ENCODE measurements around the gene BHLHA15. TPM values are rescaled to one million over a fixed set of nuclear protein-coding genes. Genes with fewer than 3 reads are reported as not detected.

The BHLHA15 gene
- total and polyA plus RNA-seq, 2 donors (not counting 1 experiment from before 2014, with no cell fraction given): 0.33 TPM; not detected in 1

- H3K4me2 ChIP-seq (ENCODE audit: extremely low read depth, insufficient read depth, low read length): no peak overlapping the region
- H4K20me1 ChIP-seq (ENCODE audit: control insufficient read depth, extremely low read depth, insufficient read depth, low read length): no peaks in the 10 kb centered on the region
- no peaks in the 10 kb centered on the region for H3K27me3 ChIP-seq (ENCODE audit: control insufficient read depth, insufficient read depth, low read length)
- H3K9ac ChIP-seq (ENCODE audit: insufficient read depth, low read length): no peak overlapping the region
- peak in 1 of 2 donors; percentile 15 for DNase-seq (ENCODE audit: low read depth in 2 of 2)
- H3K4me1 ChIP-seq (ENCODE audit: control insufficient read depth, extremely low read depth, insufficient read depth, low read length): no peaks in the 10 kb centered on the region
- H3K27ac ChIP-seq (ENCODE audit: insufficient read depth, low read length): no peak overlapping the region
- H3K36me3 ChIP-seq (ENCODE audit: control insufficient read depth, insufficient read depth, low read length): no peaks in the 10 kb centered on the region
- H3K4me3 ChIP-seq (replicated peaks in 1 of 4; ENCODE audit: control extremely low read depth in 1 of 4, insufficient read depth in 1 of 4, low read depth in 3 of 4, low read length in 4 of 4): no peak overlapping the region
- H3K79me2 ChIP-seq (ENCODE audit: control insufficient read depth, insufficient read depth, low read length): no peaks in the 10 kb centered on the region
- no peak overlapping the region for H2AFZ ChIP-seq (ENCODE audit: low read length)
- no peak for TF ChIP-seq CTCF (conservative IDR thresholded peaks at IDR 0.05 in 1 of 2, IDR thresholded peaks at IDR 0.05 in 1 of 2; ENCODE audit: low read depth in 1 of 2, low read length in 2 of 2)
- TF ChIP-seq EZH2 (IDR thresholded peaks at IDR 0.05; ENCODE audit: low read length, missing control alignments): no peak
- H3K9me3 ChIP-seq (ENCODE audit: control insufficient read depth, insufficient read depth, low read depth, low read length): no peaks in the 10 kb centered on the region
Measured at GRCh38 chr7:98199131-98199530, 12.1 kb upstream of the BHLHA15 start.

- Histone ChIP-seq H4K20me1 (ENCODE audit: control insufficient read depth, extremely low read depth, insufficient read depth, low read length) (no peaks in the 10 kb centered on the region), H2AFZ (ENCODE audit: low read length) (no peak overlapping the region), H3K4me3 (replicated peaks in 1 of 4; ENCODE audit: control extremely low read depth in 1 of 4, insufficient read depth in 1 of 4, low read depth in 3 of 4, low read length in 4 of 4) (no peak overlapping the region), H3K9me3 (ENCODE audit: control insufficient read depth, insufficient read depth, low read depth, low read length) (no peaks in the 10 kb centered on the region), H3K27ac (ENCODE audit: insufficient read depth, low read length) (no peak overlapping the region), H3K4me2 (ENCODE audit: extremely low read depth, insufficient read depth, low read length) (no peak overlapping the region), H3K36me3 (ENCODE audit: control insufficient read depth, insufficient read depth, low read length) (no peaks in the 10 kb centered on the region), H3K79me2 (ENCODE audit: control insufficient read depth, insufficient read depth, low read length) (no peaks in the 10 kb centered on the region), H3K4me1 (ENCODE audit: control insufficient read depth, extremely low read depth, insufficient read depth, low read length) (no peaks in the 10 kb centered on the region), H3K27me3 (ENCODE audit: control insufficient read depth, insufficient read depth, low read length) (no peaks in the 10 kb centered on the region), H3K9ac (ENCODE audit: insufficient read depth, low read length) (no peak overlapping the region)
- no peak for DNase-seq (ENCODE audit: low read depth in 2 of 2)
- TF ChIP-seq EZH2 (IDR thresholded peaks at IDR 0.05; ENCODE audit: low read length, missing control alignments): no peak
- TF ChIP-seq CTCF (conservative IDR thresholded peaks at IDR 0.05 in 1 of 2, IDR thresholded peaks at IDR 0.05 in 1 of 2; ENCODE audit: low read depth in 1 of 2, low read length in 2 of 2): no peak
Measured at GRCh38 chr7:98200364-98200763, 10.9 kb upstream of the BHLHA15 start.

GRCh38 chr7:98202367-98203195, 8.7 kb upstream of the BHLHA15 start:
- Histone ChIP-seq H3K9me3 (ENCODE audit: control insufficient read depth, insufficient read depth, low read depth, low read length) (no peaks in the 10 kb centered on the region), H3K27me3 (ENCODE audit: control insufficient read depth, insufficient read depth, low read length) (no peaks in the 10 kb centered on the region), H3K27ac (ENCODE audit: insufficient read depth, low read length) (no peak overlapping the region), H3K79me2 (ENCODE audit: control insufficient read depth, insufficient read depth, low read length) (no peaks in the 10 kb centered on the region), H2AFZ (ENCODE audit: low read length) (no peak overlapping the region), H3K36me3 (ENCODE audit: control insufficient read depth, insufficient read depth, low read length) (peaks cover 1% of the 10 kb centered on the region), H3K9ac (ENCODE audit: insufficient read depth, low read length) (no peak overlapping the region), H3K4me2 (ENCODE audit: extremely low read depth, insufficient read depth, low read length) (no peak overlapping the region), H4K20me1 (ENCODE audit: control insufficient read depth, extremely low read depth, insufficient read depth, low read length) (no peaks in the 10 kb centered on the region), H3K4me1 (ENCODE audit: control insufficient read depth, extremely low read depth, insufficient read depth, low read length) (no peaks in the 10 kb centered on the region), H3K4me3 (replicated peaks in 1 of 4; ENCODE audit: control extremely low read depth in 1 of 4, insufficient read depth in 1 of 4, low read depth in 3 of 4, low read length in 4 of 4) (no peak overlapping the region)
- TF ChIP-seq EZH2 (IDR thresholded peaks at IDR 0.05; ENCODE audit: low read length, missing control alignments) (no peak), CTCF (conservative IDR thresholded peaks at IDR 0.05 in 1 of 2, IDR thresholded peaks at IDR 0.05 in 1 of 2; ENCODE audit: low read depth in 1 of 2, low read length in 2 of 2) (no peak)
- DNase-seq (ENCODE audit: low read depth in 2 of 2): no peak
